ENCODE data around the gene PLXNA4. TPM values are rescaled to one million over a fixed set of nuclear protein-coding genes. Genes with fewer than 3 reads are reported as not detected.

The PLXNA4 gene
- total RNA-seq, 1 donor from 2014 or later = 0.38 TPM

- TF ChIP-seq, protein P1, sequence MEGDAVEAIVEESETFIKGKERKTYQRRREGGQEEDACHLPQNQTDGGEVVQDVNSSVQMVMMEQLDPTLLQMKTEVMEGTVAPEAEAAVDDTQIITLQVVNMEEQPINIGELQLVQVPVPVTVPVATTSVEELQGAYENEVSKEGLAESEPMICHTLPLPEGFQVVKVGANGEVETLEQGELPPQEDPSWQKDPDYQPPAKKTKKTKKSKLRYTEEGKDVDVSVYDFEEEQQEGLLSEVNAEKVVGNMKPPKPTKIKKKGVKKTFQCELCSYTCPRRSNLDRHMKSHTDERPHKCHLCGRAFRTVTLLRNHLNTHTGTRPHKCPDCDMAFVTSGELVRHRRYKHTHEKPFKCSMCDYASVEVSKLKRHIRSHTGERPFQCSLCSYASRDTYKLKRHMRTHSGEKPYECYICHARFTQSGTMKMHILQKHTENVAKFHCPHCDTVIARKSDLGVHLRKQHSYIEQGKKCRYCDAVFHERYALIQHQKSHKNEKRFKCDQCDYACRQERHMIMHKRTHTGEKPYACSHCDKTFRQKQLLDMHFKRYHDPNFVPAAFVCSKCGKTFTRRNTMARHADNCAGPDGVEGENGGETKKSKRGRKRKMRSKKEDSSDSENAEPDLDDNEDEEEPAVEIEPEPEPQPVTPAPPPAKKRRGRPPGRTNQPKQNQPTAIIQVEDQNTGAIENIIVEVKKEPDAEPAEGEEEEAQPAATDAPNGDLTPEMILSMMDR (IDR thresholded peaks at IDR 0.05; ENCODE audit: unreplicated experiment) = no peak
- Mint-ChIP-seq H3K9me3 (ENCODE audit: low read depth) (no peaks in the 10 kb centered on the region), H3K4me3 (ENCODE audit: low read depth) (no peak overlapping the region), H3K4me1 (ENCODE audit: low read depth) (no peaks in the 10 kb centered on the region), H3K36me3 (ENCODE audit: insufficient read depth) (no peaks in the 10 kb centered on the region), H3K27ac (no peak overlapping the region), H3K27me3 (peaks cover 7% of the 10 kb centered on the region)
- no peak for DNase-seq (ENCODE audit: low spot score, unreplicated experiment)
Observed at GRCh38 chr7:132116369-132116768, 459.9 kb downstream of the PLXNA4 start.

DNA sequence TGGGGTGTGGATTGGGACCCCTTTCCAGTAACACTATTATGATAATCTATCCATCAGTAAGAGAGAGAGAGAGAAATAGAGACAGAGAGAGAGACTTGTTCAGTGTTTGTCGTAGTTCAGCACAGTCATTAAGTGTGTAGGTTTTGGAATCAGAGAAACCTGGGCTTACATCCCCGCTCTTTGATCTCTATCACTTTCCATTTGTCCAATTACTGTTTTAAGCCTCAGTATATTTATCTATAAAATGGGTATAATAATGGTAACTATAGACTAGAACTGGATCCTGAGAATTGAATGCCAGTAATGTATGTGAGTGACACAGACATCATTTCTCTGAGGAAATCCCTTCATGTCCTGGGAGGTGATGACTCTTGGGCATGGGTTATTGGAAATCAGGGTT is 460.5 kb downstream of the PLXNA4 start:
- no peak overlapping the region for H3K4me3 Mint-ChIP-seq (ENCODE audit: low read depth)
- no peaks in the 10 kb centered on the region for H3K36me3 Mint-ChIP-seq (ENCODE audit: insufficient read depth)
- no peak for DNase-seq (ENCODE audit: low spot score, unreplicated experiment)
- H3K9me3 Mint-ChIP-seq (ENCODE audit: low read depth) = no peaks in the 10 kb centered on the region
- TF ChIP-seq, protein P1 (IDR thresholded peaks at IDR 0.05; ENCODE audit: unreplicated experiment) = no peak
- no peak overlapping the region for H3K27ac Mint-ChIP-seq
- no peaks in the 10 kb centered on the region for H3K4me1 Mint-ChIP-seq (ENCODE audit: low read depth)
- H3K27me3 Mint-ChIP-seq = peaks cover 7% of the 10 kb centered on the region

DNA sequence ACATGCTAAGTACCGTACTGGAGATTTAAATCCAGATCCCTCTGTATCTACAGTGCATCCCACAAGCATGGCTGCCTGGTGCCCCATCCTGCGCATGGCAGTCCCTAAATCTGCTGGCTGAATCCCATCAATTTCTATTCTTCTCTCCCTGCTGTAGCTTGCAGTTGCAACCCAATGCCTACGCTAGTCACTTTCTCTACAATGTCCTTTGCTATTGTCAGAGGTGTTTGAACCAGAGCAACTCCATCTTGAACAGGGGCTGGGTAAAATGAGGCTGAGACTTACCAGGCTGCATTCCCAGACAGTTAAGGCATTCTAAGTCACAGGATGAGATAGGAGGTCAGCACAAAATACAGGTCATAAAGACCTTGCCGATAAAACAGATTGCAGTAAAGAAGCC is 461.2 kb downstream of the PLXNA4 start:
- Mint-ChIP-seq H3K9me3 (ENCODE audit: low read depth) (no peaks in the 10 kb centered on the region), H3K36me3 (ENCODE audit: insufficient read depth) (no peaks in the 10 kb centered on the region)

GRCh38 chr7:132114411-132114810 is 461.9 kb downstream of the PLXNA4 start:
- TF ChIP-seq, protein P1 (IDR thresholded peaks at IDR 0.05; ENCODE audit: unreplicated experiment) = no peak
- Mint-ChIP-seq H3K9me3 (ENCODE audit: low read depth) (no peaks in the 10 kb centered on the region), H3K27ac (no peak overlapping the region), H3K4me3 (ENCODE audit: low read depth) (no peak overlapping the region), H3K36me3 (ENCODE audit: insufficient read depth) (no peaks in the 10 kb centered on the region), H3K27me3 (peaks cover 5% of the 10 kb centered on the region), H3K4me1 (ENCODE audit: low read depth) (no peaks in the 10 kb centered on the region)
- DNase-seq (ENCODE audit: low spot score, unreplicated experiment) = no peak

More for the DNA sequence above, 461.2 kb downstream of the PLXNA4 start:
- DNase-seq (ENCODE audit: low spot score, unreplicated experiment) = no peak
- TF ChIP-seq, protein P1 (IDR thresholded peaks at IDR 0.05; ENCODE audit: unreplicated experiment) = no peak
- no peaks in the 10 kb centered on the region for H3K4me1 Mint-ChIP-seq (ENCODE audit: low read depth)
- H3K27me3 Mint-ChIP-seq = peaks cover 7% of the 10 kb centered on the region
- H3K4me3 Mint-ChIP-seq (ENCODE audit: low read depth) = no peak overlapping the region
- no peak overlapping the region for H3K27ac Mint-ChIP-seq

- no peaks in the 10 kb centered on the region for H3K36me3 Mint-ChIP-seq (ENCODE audit: insufficient read depth)
- peaks cover 4% of the 10 kb centered on the region for H3K27me3 Mint-ChIP-seq
- H3K27ac Mint-ChIP-seq = no peak overlapping the region
- TF ChIP-seq, protein P1 (IDR thresholded peaks at IDR 0.05; ENCODE audit: unreplicated experiment) = no peak
- no peaks in the 10 kb centered on the region for H3K9me3 Mint-ChIP-seq (ENCODE audit: low read depth)
- H3K4me1 Mint-ChIP-seq (ENCODE audit: low read depth) = no peaks in the 10 kb centered on the region
- no peak for DNase-seq (ENCODE audit: low spot score, unreplicated experiment)
- H3K4me3 Mint-ChIP-seq (ENCODE audit: low read depth) = no peak overlapping the region
Observed at GRCh38 chr7:132113536-132114371, 462.5 kb downstream of the PLXNA4 start.

Data from progenitor cell of endocrine pancreas (in vitro differentiated cells).